Osteoblast (primary cell): ENCODE data around the gene SRD5A1. TPM values are rescaled to one million over a fixed set of nuclear protein-coding genes. Genes with fewer than 3 reads are reported as not detected.

ENCODE experiments used
- DNase-seq: peaks from one replicate; pipeline ENCODE4 v3.0.0; 2011; ENCODE audit warnings: low spot score, mixed read lengths; ENCODE audit not compliant: insufficient read length; ENCODE audit errors: missing footprints
- H2AFZ ChIP-seq: 2 replicates; pipeline ENCODE4 v1.6.0; 2011; ENCODE audit warnings: mild to moderate bottlenecking, low read length
- H3K27ac ChIP-seq: 2 replicates; pipeline ENCODE4 v1.5.1; 2011; ENCODE audit warnings: mild to moderate bottlenecking, low read depth, low read length, moderate library complexity
- H3K27me3 ChIP-seq: 2 replicates; pipeline ENCODE4 v1.6.0; 2012; ENCODE audit warnings: mild to moderate bottlenecking, control low read depth, inconsistent platforms, low read length, moderate library complexity; ENCODE audit not compliant: insufficient read depth
- H3K36me3 ChIP-seq: 2 replicates; pipeline ENCODE4 v1.5.1; 2011; ENCODE audit warnings: mild to moderate bottlenecking, low read length, control low read depth, moderate library complexity; ENCODE audit not compliant: insufficient read depth
- H3K4me1 ChIP-seq: 2 replicates; pipeline ENCODE4 v1.5.1; 2011; ENCODE audit warnings: mild to moderate bottlenecking, low read length, control low read depth, moderate library complexity; ENCODE audit not compliant: insufficient read depth
- H3K4me2 ChIP-seq: 2 replicates; pipeline ENCODE4 v1.6.0; 2011; ENCODE audit warnings: mild to moderate bottlenecking, low read length; ENCODE audit not compliant: insufficient read depth
- H3K4me3 ChIP-seq: fragments of 200-600 bp; sonication (generic); 3 replicates; pipeline ENCODE4 v1.5.1; 2012; ENCODE audit warnings: mild to moderate bottlenecking, low read length, inconsistent platforms; ENCODE audit not compliant: insufficient read depth
- H3K79me2 ChIP-seq: 2 replicates; pipeline ENCODE4 v1.6.0; 2012; ENCODE audit warnings: mild to moderate bottlenecking, low read length, control low read depth, inconsistent platforms; ENCODE audit not compliant: insufficient read depth
- H3K9me3 ChIP-seq: 2 replicates; pipeline ENCODE4 v1.5.1; 2011; ENCODE audit warnings: low read depth, low read length, control low read depth
- H4K20me1 ChIP-seq: 2 replicates; pipeline ENCODE4 v1.6.0; 2012; ENCODE audit warnings: mild to moderate bottlenecking, low read length, control low read depth; ENCODE audit not compliant: insufficient read depth
- total RNA-seq: library from RNA; depleted of rRNA; stranded (reverse); fragments of >200 nt; gene quantifications from 2 replicates; pipeline ENCODE4 v1.2.3, GENCODE V29; 2012
- TF ChIP-seq, protein P1 (sequence below): IDR thresholded peaks from 2 replicates; pipeline ENCODE4 v1.5.1; 2011; ENCODE audit warnings: mild to moderate bottlenecking, low read depth, low read length, moderate library complexity; ENCODE audit errors: extremely low read depth

Gene SRD5A1
- total RNA-seq, 1 donor: 9.4 TPM

DNA sequence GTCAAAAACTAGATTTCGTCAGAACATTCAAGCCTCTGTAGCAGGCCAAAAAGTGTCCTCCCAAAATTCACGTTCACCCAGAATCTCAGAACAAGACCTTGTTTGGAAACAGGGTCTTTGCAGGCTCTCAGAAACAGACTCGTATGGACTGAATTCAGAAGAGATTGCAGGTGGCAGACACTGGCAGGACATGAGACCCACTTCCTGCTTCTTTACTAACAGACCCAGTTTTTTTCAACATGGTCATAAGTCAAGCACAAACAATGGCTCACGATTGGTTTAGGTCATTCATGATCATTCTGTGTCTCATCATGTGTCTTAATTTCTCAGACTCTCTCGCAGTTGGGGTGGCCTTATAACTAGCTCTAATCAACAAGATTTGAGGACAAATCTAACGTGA is 74.6 kb downstream of the SRD5A1 start:
- Histone ChIP-seq H4K20me1 (no peaks in the 10 kb centered on the region), H3K4me3 (no peak overlapping the region), H3K36me3 (no peaks in the 10 kb centered on the region), H3K27me3 (no peaks in the 10 kb centered on the region), H3K4me1 (peaks cover 28% of the 10 kb centered on the region), H3K4me2 (no peak overlapping the region), H3K9me3 (no peaks in the 10 kb centered on the region), H3K79me2 (no peaks in the 10 kb centered on the region), H2AFZ (no peak overlapping the region), H3K27ac (no peak overlapping the region)
- TF ChIP-seq, protein P1, sequence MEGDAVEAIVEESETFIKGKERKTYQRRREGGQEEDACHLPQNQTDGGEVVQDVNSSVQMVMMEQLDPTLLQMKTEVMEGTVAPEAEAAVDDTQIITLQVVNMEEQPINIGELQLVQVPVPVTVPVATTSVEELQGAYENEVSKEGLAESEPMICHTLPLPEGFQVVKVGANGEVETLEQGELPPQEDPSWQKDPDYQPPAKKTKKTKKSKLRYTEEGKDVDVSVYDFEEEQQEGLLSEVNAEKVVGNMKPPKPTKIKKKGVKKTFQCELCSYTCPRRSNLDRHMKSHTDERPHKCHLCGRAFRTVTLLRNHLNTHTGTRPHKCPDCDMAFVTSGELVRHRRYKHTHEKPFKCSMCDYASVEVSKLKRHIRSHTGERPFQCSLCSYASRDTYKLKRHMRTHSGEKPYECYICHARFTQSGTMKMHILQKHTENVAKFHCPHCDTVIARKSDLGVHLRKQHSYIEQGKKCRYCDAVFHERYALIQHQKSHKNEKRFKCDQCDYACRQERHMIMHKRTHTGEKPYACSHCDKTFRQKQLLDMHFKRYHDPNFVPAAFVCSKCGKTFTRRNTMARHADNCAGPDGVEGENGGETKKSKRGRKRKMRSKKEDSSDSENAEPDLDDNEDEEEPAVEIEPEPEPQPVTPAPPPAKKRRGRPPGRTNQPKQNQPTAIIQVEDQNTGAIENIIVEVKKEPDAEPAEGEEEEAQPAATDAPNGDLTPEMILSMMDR: no peak
- DNase-seq: no peak

DNA sequence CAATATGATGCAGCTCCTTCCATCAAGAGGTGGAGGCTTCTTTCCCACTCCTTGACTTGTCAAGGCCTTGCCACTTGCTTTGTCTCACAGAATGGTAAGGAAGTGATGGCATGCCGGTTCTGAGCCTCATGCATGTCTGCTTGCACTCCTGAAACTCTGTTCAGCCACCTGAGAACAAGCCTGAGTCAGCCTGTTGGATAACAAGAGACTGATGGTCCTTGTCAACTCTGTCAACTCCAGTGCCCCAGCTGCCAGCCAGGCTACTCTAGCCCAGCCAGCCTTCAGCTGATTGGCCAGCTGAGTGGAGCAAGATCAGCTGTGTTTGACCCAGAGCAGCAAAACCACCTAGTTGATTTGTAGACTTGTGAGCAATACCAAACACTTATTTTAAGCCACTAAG is 75.6 kb downstream of the SRD5A1 start:
- TF ChIP-seq, protein P1: no peak
- Histone ChIP-seq H3K27me3 (no peaks in the 10 kb centered on the region), H3K79me2 (no peaks in the 10 kb centered on the region), H3K4me3 (no peak overlapping the region), H3K36me3 (no peaks in the 10 kb centered on the region), H3K27ac (no peak overlapping the region), H3K9me3 (no peaks in the 10 kb centered on the region), H2AFZ (no peak overlapping the region), H3K4me2 (no peak overlapping the region), H3K4me1 (peaks cover 24% of the 10 kb centered on the region), H4K20me1 (no peaks in the 10 kb centered on the region)
- no peak for DNase-seq

DNA sequence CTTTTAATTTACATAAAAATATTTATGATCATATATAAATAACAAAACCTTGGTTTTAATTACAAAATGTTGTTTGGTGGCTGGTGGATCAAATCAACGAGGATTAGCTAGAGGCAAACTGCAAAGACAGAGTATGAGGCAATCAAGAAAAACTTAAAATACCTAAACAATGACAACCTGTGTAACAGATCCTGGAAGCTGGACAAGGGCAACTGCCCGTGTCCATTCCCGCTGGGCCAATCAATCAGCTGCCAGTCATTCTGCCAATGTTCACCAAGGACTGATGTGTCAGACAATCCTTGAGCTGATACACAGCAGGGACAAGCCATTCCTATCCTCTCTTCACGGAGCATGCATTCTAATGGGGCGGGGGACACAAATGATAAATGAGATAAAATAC is 76.8 kb downstream of the SRD5A1 start:
- Histone ChIP-seq H3K27me3 (no peaks in the 10 kb centered on the region), H3K9me3 (no peaks in the 10 kb centered on the region), H3K4me1 (peaks cover 12% of the 10 kb centered on the region), H3K36me3 (no peaks in the 10 kb centered on the region), H3K79me2 (peaks cover 10% of the 10 kb centered on the region), H3K4me2 (no peak overlapping the region), H2AFZ (no peak overlapping the region), H4K20me1 (peaks cover 5% of the 10 kb centered on the region), H3K4me3 (no peak overlapping the region), H3K27ac (no peak overlapping the region)
- no peak for DNase-seq
- TF ChIP-seq, protein P1: no peak

- H3K27me3 ChIP-seq: no peaks in the 10 kb centered on the region
- H2AFZ ChIP-seq: no peak overlapping the region
- peaks cover 17% of the 10 kb centered on the region for H3K79me2 ChIP-seq
- DNase-seq: no peak
- H3K4me3 ChIP-seq: no peak overlapping the region
- peaks cover 12% of the 10 kb centered on the region for H4K20me1 ChIP-seq
- H3K27ac ChIP-seq: no peak overlapping the region
- H3K9me3 ChIP-seq: no peaks in the 10 kb centered on the region
- H3K4me2 ChIP-seq: no peak overlapping the region
- peaks cover 14% of the 10 kb centered on the region for H3K4me1 ChIP-seq
- H3K36me3 ChIP-seq: no peaks in the 10 kb centered on the region
- TF ChIP-seq, protein P1: no peak
Measured at GRCh38 chr5:6710551-6711318, 77.5 kb downstream of the SRD5A1 start.
